Measurements from ENCODE around the gene HECW1. TPM values are rescaled to one million over a fixed set of nuclear protein-coding genes. Genes with fewer than 3 reads are reported as not detected.

The HECW1 gene
- total and polyA plus RNA-seq, 2 of the 13 experiments (the other 11 are each of a cell fraction or from before 2014, with no cell fraction given): not detected

- Histone ChIP-seq H3K27ac (ENCODE audit: extremely low read length, insufficient read depth, low read length) (no peak overlapping the region), H2AFZ (ENCODE audit: low read length) (no peak overlapping the region), H3K9ac (ENCODE audit: insufficient read depth, low read depth, low read length) (no peak overlapping the region), H4K20me1 (ENCODE audit: insufficient read depth, low read length) (no peaks in the 10 kb centered on the region), H3K4me2 (ENCODE audit: low read depth, low read length) (no peak overlapping the region), H3K27me3 (ENCODE audit: control insufficient read depth in 1 of 2, insufficient read depth in 2 of 2, low read length in 2 of 2) (peaks cover 0 to 5% of the 10 kb centered on the region in 2 experiments; a peak in 1 of 5 replicates), H3K4me1 (ENCODE audit: insufficient read depth, low read length) (no peaks in the 10 kb centered on the region), H3K79me2 (ENCODE audit: insufficient read depth, low read length) (no peaks in the 10 kb centered on the region), H3K36me3 (replicated peaks in 1 of 2; ENCODE audit: control insufficient read depth in 1 of 2, insufficient read depth in 2 of 2, low read length in 2 of 2) (no peaks in the 10 kb centered on the region), H3K4me3 (replicated peaks in 1 of 3; ENCODE audit: insufficient read depth in 1 of 3, low read depth in 2 of 3, low read length in 3 of 3) (no peak overlapping the region), H3K9me3 (ENCODE audit: low read length) (no peaks in the 10 kb centered on the region)
- intact Hi-C loops (cut with micrococcal nuclease; ENCODE audit: unreplicated experiment) (no loop called here), in situ Hi-C loops (cut with HindIII; ENCODE audit: extremely low pct_ligation_motif_present, low pct_unique_long_range_greater_than_20kb) (no loop called here)
- ATAC-seq (no peak), FAIRE-seq (no peak), DNase-seq (ENCODE audit: low spot score) (no peak)
- BruUV-seq (replicated peaks): no TSS peak
- CTCF ChIA-PET (ENCODE audit: low intra/inter-chr PET ratio, low total read pairs): no interaction called here
- POLR2A ChIA-PET: no interaction called here
- WGBS (ENCODE audit: low lambda C conversion rate): 0% methylated on average over 2 of the region's 4 CpGs
- TF ChIP-seq ZBTB44 (CRISPR knock-in tag; IDR thresholded peaks at IDR 0.05) (no peak), ZFP36 (IDR thresholded peaks at IDR 0.05; ENCODE audit: borderline replicate concordance, low read depth, low read length, partially characterized antibody) (no peak), ZNF639 (CRISPR knock-in tag; conservative IDR thresholded peaks at IDR 0.05) (no peak), CREM (IDR thresholded peaks at IDR 0.05) (no peak), CREM (CRISPR knock-in tag; IDR thresholded peaks at IDR 0.05) (no peak), MIER2 (CRISPR knock-in tag; IDR thresholded peaks at IDR 0.05) (no peak), ZNF296 (CRISPR knock-in tag; conservative IDR thresholded peaks at IDR 0.05) (no peak), HNF1B (CRISPR knock-in tag; IDR thresholded peaks at IDR 0.05) (no peak), MTF1 (CRISPR knock-in tag; IDR thresholded peaks at IDR 0.05) (no peak), PRPF4 (IDR thresholded peaks at IDR 0.05; ENCODE audit: low read depth, low read length, poor library complexity, severe bottlenecking) (no peak), ZNF558 (CRISPR knock-in tag; IDR thresholded peaks at IDR 0.05; ENCODE audit: borderline replicate concordance) (no peak), THYN1 (CRISPR knock-in tag; IDR thresholded peaks at IDR 0.05; ENCODE audit: borderline replicate concordance, low read depth) (no peak), TCF7L2 (IDR thresholded peaks at IDR 0.05; ENCODE audit: low read depth, low read length) (no peak), SRSF4 (IDR thresholded peaks at IDR 0.05; ENCODE audit: low read depth, low read length, poor library complexity, severe bottlenecking) (no peak), ZBTB33 (CRISPR knock-in tag; IDR thresholded peaks at IDR 0.05) (no peak), CHD4 (IDR thresholded peaks at IDR 0.05; ENCODE audit: borderline replicate concordance, low read length) (no peak), ARNT (IDR thresholded peaks at IDR 0.05) (no peak), HES4 (CRISPR knock-in tag; IDR thresholded peaks at IDR 0.05; ENCODE audit: borderline replicate concordance) (no peak)
Measured at GRCh38 chr7:43234968-43235367, 122.5 kb downstream of the HECW1 start.

All from HepG2 (cell line).